HL-60 (cell line): ENCODE results near the gene HLA-DQB2.

Experiments used
- DNase-seq, 2 experiments: peaks; one replicate each; pipeline ENCODE4 v3.0.0-alpha.2; 2010 to 2020; ENCODE audit warnings: low read depth in 1 of 2, low spot score in 1 of 2
- H3K27ac ChIP-seq: fragments of 250-450 bp; sonication (Bioruptor Pico); replicated peaks from 2 replicates; pipeline ENCODE4 v1.5.1; 2020; ENCODE audit warnings: mild to moderate bottlenecking, moderate library complexity
- H3K27me3 ChIP-seq: fragments of 250-450 bp; sonication (Bioruptor Pico); 2 replicates; pipeline ENCODE4 v1.5.1; 2021; ENCODE audit warnings: mild to moderate bottlenecking, moderate library complexity; ENCODE audit not compliant: insufficient read depth, poor library complexity, severe bottlenecking
- H3K4me3 ChIP-seq: replicated peaks from 2 replicates; pipeline ENCODE4 v1.5.1; 2011; ENCODE audit warnings: mild to moderate bottlenecking, control low read depth, low read length; ENCODE audit not compliant: insufficient read depth
- GABPA ChIP-seq: IDR thresholded peaks from 2 replicates; pipeline ENCODE4 v1.6.1; 2012; ENCODE audit warnings: low read depth
- POLR2AphosphoS5 ChIP-seq: IDR thresholded peaks from 2 replicates; pipeline ENCODE4 v1.6.1; 2012; ENCODE audit warnings: low read depth
- SPI1 ChIP-seq: IDR thresholded peaks from 2 replicates; pipeline ENCODE4 v1.6.1; 2012; ENCODE audit warnings: low read depth, mild to moderate bottlenecking, borderline replicate concordance
- TF ChIP-seq, protein P1 (sequence below): IDR thresholded peaks from 2 replicates; pipeline ENCODE4 v1.6.1; 2012; ENCODE audit warnings: low read depth; ENCODE audit not compliant: insufficient replicate concordance
- TF ChIP-seq, protein P2 (sequence below): IDR thresholded peaks from one replicate; pipeline ENCODE4 v1.5.1; 2011; ENCODE audit warnings: low read length, control low read depth, inconsistent platforms; ENCODE audit not compliant: insufficient read depth

The HLA-DQB2 gene

DNA sequence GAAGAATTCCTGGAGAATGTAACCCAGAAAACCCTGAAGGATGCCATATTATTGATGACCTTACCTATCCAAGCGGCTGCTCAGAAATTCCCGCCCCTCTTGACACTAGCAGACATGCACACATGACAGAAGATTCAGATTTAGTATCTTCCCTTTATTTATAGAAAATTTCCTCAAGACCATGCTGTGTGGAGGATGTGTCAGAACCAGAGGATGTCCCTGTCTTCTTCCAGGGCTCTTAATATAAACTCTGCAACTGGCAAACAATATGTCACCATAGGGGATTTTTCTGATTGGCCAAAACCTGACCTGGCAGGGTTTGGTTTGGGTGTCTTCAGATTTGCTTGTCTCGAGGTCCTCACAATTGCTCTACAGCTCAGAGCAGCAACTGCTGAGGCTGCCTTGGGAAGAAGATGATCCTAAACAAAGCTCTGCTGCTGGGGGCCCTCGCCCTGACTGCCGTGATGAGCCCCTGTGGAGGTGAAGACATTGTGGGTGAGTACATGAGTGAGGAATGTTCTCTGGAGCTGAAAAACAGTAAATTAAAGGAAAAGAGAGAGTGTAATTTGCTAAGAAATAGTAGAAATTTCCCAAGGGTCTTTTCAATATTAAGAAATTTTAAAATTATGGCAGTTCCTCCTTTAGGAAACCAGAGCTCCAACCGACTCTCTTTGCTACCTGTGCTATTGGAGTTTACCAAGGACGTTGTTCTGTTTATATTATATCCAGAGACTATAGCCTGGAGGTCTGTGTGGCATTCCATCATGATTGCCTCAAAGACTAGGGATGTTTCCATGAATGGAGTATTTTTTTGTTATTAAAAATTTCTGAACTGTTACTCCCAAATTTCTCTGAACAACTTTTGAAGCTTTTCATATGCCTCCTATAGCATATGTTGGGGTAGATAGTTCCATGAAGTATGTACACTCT lies 22.0 kb downstream of the HLA-DQB2 start, which contains the start of gene HLA-DQA2:
HLA-DQA2 (plus strand) TSS at position 361 of the 930 bp plus-strand sequence; CDS start at position 414, 53 bp downstream.
- Histone ChIP-seq H3K27ac (no peak within 1 kb of the TSS), H3K4me3 (no peak within 1 kb of the TSS), H3K27me3 (no peaks in the 10 kb centered on the region)
- DNase-seq: no peak
- TF ChIP-seq POLR2AphosphoS5 (no peak), GABPA (no peak), SPI1 (no peak)
- TF ChIP-seq, protein P1, sequence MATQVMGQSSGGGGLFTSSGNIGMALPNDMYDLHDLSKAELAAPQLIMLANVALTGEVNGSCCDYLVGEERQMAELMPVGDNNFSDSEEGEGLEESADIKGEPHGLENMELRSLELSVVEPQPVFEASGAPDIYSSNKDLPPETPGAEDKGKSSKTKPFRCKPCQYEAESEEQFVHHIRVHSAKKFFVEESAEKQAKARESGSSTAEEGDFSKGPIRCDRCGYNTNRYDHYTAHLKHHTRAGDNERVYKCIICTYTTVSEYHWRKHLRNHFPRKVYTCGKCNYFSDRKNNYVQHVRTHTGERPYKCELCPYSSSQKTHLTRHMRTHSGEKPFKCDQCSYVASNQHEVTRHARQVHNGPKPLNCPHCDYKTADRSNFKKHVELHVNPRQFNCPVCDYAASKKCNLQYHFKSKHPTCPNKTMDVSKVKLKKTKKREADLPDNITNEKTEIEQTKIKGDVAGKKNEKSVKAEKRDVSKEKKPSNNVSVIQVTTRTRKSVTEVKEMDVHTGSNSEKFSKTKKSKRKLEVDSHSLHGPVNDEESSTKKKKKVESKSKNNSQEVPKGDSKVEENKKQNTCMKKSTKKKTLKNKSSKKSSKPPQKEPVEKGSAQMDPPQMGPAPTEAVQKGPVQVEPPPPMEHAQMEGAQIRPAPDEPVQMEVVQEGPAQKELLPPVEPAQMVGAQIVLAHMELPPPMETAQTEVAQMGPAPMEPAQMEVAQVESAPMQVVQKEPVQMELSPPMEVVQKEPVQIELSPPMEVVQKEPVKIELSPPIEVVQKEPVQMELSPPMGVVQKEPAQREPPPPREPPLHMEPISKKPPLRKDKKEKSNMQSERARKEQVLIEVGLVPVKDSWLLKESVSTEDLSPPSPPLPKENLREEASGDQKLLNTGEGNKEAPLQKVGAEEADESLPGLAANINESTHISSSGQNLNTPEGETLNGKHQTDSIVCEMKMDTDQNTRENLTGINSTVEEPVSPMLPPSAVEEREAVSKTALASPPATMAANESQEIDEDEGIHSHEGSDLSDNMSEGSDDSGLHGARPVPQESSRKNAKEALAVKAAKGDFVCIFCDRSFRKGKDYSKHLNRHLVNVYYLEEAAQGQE: no peak
- TF ChIP-seq, protein P2, sequence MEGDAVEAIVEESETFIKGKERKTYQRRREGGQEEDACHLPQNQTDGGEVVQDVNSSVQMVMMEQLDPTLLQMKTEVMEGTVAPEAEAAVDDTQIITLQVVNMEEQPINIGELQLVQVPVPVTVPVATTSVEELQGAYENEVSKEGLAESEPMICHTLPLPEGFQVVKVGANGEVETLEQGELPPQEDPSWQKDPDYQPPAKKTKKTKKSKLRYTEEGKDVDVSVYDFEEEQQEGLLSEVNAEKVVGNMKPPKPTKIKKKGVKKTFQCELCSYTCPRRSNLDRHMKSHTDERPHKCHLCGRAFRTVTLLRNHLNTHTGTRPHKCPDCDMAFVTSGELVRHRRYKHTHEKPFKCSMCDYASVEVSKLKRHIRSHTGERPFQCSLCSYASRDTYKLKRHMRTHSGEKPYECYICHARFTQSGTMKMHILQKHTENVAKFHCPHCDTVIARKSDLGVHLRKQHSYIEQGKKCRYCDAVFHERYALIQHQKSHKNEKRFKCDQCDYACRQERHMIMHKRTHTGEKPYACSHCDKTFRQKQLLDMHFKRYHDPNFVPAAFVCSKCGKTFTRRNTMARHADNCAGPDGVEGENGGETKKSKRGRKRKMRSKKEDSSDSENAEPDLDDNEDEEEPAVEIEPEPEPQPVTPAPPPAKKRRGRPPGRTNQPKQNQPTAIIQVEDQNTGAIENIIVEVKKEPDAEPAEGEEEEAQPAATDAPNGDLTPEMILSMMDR: no peak

DNA sequence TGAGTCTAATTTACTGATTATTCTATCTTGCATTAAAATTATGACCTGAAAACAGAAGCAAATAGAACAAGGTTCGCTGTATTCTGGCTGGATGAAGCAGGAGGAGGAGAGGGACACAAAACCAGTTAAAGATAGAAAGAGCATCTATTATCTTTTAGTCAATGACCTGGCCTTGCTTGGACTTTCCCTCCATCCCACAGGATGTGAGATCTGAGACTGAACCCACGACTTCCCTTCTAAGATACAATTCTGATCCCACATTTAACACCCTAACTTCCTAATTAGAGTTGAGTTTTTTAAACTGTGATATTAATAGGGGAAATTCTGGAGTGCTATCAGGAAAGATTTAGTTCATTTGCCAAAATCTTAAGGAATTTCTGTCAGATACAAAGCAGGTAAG lies 25.2 kb downstream of the HLA-DQB2 start:
- no peak for DNase-seq
- Histone ChIP-seq H3K27ac (no peak overlapping the region), H3K27me3 (no peaks in the 10 kb centered on the region), H3K4me3 (no peak overlapping the region)
- no peak for TF ChIP-seq GABPA
- TF ChIP-seq, protein P2: no peak

DNA sequence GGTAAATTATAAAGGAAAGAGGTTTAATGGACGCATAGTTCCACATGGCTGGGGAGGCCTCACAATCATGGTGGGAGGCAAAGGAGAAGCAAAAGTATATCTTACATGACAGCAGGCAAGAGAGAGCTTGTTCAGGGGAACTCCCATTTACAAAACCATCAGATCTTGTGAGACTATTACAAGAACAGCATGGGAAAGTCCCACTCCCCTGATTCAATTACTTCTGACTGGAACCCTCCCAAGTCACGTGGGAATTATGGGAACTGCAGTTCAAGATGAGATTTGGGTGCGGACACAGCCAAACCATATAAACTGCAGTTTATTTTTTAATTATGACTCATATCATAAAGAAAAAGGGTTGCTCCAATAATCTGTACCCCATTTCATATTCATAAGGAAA lies 44.5 kb downstream of the HLA-DQB2 start:
- no peak overlapping the region for H3K27ac ChIP-seq
- TF ChIP-seq GABPA (no peak), POLR2AphosphoS5 (no peak), SPI1 (no peak)
- TF ChIP-seq, protein P1: no peak
- TF ChIP-seq, protein P2: no peak

More for the DNA sequence above, 44.5 kb downstream of the HLA-DQB2 start:
- H3K27me3 ChIP-seq: no peaks in the 10 kb centered on the region
- H3K4me3 ChIP-seq: no peak overlapping the region
- DNase-seq: no peak
